Stimulated activated CD4-positive, alpha-beta T cell treated with anti-CD3 and anti-CD28 coated beads, Interleukin-4, amount 100 ng/mL, for 24 hours (primary cell): ENCODE results near the gene STAG1.
"Not testable (repeated sequence)": the region's sequence is repeated elsewhere in the genome, so short reads cannot be mapped to it uniquely, and the experiment has no call there.

Experiments
- DNase-seq: peaks from one replicate; pipeline ENCODE4 v3.0.0-alpha.2; 2020

STAG1 gene

DNA sequence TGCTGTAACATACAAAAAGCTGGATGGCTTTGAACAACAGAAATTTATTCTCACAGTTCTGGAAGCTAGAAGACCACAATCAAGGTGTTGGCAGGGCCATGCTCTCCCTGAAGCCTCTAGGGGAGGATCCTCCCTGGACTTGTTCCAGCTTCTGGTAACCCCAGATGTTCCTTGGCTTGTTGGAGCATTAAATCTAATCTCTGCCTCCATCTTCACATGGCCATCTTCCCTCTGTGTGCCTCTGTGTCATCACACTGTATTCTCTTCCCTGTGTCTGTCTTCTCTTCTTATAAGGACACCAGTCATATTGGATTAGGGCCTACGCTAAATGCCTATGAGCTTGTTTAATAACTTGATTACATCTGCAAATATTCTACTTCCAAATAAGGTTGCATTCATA lies 109.5 kb downstream of the STAG1 start:
- no peak for DNase-seq

- no peak for DNase-seq
Observed at GRCh38 chr3:136639069-136639468, 113.1 kb downstream of the STAG1 start.

GRCh38 chr3:136637176-136637575 lies 115.0 kb downstream of the STAG1 start:
- no peak for DNase-seq

GRCh38 chr3:136634821-136635220 lies 117.4 kb downstream of the STAG1 start:
- DNase-seq, result no peak

- DNase-seq, result no peak
Observed at GRCh38 chr3:136632625-136633081, 119.5 kb downstream of the STAG1 start.

- no peak for DNase-seq
Observed at GRCh38 chr3:136631424-136631823, 120.8 kb downstream of the STAG1 start.

GRCh38 chr3:136630915-136631314 lies 121.3 kb downstream of the STAG1 start:
- no peak for DNase-seq

DNA sequence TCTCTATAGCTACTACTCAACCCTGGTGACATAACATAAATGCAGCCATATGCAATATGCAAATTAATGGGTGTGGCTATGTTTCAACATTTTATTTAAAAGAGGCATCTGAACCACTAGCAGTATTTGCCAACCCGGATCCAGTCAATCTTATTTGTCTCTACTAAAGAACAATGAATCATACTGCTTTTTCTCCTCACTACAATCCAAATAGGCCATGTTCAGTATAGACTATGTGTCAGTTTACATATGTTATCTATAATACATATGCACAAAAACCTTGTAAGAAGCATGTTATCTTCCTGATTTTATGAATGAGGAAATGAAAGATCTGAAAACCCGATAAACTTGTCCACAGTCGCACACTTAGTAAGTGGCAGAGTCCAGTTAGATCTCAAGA lies 125.7 kb downstream of the STAG1 start:
- no peak for DNase-seq

DNA sequence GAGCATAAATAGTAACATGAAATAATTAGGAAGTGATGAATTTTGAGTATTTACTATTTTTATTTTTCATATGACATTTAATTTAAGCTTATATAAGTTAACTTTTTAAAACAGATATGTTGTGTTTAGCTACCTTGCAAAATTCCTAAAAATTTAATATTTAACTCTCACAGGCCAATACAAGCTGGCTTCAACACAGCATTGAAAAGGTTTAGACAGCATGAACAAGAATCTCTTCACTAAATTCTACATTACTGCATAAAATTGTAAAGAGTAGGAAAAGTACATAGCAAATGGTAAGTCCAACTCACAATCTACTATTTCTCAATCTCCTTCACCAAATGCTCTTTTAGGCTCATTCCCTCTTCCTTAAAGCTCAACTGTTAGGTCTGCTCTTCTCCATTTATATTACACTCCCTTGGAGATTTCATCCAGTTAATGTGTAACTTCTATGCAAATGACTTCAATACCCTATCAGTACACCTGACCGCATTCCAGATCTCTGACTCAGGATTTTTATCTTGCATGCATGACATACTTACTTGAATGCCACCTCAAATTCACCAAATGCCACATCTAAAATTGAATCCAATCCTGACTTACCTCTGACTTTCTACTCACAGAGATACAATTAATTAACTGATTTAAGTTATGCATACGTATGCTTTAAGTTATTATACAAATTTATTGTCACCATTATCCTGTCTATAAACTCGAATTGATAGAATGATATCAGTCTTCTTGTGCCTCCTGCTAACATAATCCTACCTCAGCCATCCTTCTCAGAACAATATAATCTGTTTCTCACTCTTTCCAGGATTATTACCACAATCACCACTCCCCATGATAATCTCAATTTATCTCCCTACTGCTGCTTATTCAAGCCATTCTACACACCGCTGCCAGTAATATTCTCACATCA lies 127.0 kb downstream of the STAG1 start:
- no peak for DNase-seq

GRCh38 chr3:136624371-136624770 lies 127.8 kb downstream of the STAG1 start:
- no peak for DNase-seq

DNA sequence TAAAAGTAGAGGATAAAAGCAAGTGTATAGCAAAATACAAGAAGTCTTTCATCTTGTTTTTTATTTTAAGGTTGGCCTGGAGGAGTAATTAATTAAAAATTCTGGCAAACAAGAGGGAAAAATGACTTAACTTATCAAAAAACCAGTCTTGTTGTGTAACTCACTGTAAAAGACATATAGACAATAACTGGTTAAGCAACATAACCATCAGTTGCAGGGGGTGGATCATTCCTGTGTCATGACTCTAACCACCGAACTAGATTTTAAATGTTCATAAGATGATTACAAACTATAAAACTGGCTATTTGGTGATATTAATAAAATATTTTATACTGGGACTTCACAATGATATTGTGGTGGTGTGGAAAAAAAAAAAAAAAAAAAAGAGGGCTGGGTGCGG lies 130.6 kb downstream of the STAG1 start:
- no peak for DNase-seq

GRCh38 chr3:136620436-136620835 lies 131.7 kb downstream of the STAG1 start:
- DNase-seq, result no peak

DNA sequence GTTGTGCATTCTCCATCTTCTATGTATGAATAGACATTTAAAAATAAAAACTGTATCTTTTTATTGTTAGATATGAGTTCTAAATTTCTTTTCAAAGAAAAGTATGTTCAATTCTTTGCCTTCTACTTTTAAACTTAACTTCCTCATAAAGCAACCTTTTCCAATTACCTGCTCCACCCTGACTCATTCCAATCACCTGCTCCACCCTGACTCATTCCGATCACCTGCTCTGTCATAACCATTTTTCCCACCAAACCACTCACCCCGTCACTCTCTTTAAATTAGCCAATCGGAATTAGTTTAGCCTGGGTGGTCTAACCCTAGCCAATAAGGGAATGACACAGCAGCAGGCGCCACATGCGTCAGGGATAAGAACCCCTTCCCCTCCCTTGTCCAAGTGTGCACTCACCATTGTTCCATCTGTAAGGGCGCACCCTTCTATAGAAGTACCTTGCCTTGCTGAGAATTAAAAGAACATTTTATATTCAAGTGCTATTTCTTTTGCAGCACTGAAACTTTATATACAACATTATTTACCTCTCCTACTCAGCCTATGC lies 134.1 kb downstream of the STAG1 start:
- not testable (repeated sequence) for DNase-seq

DNA sequence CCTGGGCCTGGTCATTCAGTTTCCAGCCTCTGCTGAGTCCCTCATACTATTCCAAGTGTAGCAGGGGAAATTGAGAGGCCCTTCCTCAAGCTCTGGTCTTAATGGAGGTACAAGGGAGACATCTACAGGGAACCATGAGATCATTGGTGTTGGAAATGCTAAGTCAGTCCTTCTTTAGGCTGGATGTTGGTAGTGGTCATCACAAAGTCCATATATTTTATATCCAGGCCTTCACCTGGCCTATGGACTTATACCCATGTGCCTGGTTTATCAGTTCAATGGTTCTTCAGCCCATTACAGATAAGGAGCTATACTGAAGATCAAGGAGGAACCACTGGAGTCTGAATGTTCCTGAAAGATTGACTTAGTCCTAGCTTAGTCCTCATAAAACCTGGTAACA lies 135.0 kb downstream of the STAG1 start:
- no peak for DNase-seq

DNA sequence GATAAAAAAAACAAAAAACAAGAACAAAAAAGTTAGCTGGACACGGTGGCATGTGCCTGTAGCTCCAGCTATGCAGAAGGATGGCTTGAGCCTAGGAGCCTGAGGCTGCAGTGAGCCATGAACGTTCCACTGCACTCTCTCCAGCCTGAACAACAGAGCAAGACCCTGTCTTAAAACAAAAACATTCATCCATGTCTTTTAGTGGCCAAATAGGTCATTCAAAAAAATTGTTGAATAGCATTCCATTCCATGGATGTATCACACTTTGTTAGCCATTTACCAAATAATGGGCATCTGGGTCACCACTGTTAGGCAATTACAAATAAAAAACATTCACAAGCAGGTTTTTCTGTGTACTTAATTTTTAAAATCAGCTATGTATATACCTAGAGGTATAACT lies 139.7 kb downstream of the STAG1 start:
- DNase-seq, result no peak

DNA sequence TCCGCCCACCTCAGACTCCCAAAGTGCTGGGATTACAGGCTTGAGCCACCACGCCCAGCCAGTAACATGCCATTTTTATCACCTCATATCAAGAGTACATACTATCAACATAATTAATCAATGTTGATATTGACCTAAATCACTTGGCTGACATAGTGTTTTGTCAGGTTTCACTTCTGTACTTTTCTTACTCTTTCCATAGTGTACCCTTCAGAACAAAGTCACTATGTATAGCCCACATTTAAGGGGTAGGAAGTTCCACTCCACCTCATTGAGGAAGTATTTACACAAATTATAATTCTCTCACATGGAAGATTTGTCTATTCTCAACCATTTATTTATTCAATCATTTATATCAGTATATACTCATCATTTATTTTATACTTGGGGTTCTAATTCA lies 145.2 kb downstream of the STAG1 start:
- DNase-seq, result no peak

DNA sequence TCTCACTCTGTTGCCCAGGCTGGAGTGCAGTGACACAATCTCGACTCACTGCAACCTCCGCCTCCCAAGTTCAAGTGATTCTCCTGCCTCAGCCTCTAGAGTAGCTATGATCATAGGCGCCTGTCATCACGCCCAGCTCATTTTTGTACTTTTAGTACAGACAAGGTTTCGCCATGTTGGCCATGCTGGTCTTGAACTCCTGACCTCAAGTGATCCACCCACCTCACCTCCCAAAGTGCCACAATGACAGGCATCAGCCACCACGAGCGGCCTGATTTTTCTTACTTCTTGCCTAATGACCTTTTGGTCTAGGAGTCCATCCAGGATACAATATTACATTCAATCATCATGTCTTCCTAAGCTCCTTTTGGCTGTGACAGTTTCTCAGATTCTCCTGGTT lies 146.0 kb downstream of the STAG1 start:
- not testable (repeated sequence) for DNase-seq

DNA sequence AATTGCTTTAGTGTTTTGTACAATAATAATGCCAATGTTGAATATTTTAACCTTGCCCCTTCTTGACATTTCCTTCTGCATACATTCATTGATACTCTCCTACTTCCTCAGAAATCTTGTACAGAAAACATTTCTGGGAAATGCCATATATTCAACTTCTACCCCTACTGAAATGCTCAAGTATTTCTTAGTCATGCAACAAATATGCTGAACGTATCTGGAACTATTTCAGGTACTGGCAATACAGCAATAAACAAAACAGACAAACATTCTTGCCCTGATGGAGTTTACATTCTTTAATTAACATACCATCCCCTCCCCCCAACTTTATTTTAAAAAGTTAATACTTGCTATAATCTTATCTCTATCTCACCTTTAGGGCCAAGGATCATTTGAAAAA lies 147.2 kb downstream of the STAG1 start:
- no peak for DNase-seq

DNA sequence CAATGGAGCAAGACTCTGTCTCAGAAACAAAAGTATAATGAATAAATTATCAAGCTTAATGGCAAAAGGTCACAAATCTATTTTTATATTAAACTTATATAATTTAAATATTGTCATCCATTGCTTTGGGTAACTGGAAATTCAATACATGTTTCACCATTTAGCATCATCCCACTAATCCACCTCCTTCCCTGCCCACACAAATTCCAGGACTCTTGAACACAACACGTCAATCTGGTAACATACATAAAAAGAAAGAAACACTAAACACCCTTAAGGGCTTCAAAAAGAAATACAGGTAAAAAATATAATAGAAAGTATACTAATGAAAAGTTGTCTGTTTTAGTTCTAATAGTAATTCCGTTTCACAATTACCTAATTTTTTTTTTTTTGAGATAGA lies 149.4 kb downstream of the STAG1 start:
- DNase-seq, result no peak

DNA sequence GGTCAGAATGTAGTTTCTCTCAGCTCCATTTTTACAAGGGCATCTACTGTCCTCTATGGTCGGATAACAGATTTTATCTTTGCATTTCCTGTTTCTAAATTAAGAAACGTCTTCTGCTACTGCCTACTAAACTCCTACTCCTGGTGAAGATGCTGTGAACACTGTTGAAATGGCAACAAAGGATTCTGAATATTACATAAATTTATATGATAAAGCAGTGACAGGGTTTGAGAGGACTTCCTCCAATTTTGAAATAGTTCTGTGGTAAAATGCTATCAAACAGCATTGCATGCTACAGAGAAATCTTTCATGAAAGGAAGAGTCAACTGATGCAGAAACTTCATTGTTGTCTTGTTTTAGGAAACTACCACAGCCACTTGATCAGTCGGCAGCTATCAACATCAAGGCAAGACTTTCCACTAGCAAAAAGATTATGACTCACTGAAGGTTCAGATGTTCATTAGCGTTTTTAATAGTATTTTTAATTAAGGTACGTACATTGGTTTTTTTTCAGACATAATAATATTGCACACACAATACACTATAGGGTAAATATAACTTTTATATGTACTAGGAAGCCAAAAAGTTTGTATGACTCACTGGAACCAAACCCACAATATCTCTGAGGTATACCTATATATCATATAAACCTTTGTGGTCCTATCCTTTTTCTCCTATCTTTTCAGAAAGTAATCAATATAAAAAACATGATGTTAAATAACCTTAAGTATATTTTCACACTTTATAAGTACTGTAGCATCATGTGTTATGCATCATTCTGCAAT lies 156.1 kb downstream of the STAG1 start:
- DNase-seq, result no peak

DNA sequence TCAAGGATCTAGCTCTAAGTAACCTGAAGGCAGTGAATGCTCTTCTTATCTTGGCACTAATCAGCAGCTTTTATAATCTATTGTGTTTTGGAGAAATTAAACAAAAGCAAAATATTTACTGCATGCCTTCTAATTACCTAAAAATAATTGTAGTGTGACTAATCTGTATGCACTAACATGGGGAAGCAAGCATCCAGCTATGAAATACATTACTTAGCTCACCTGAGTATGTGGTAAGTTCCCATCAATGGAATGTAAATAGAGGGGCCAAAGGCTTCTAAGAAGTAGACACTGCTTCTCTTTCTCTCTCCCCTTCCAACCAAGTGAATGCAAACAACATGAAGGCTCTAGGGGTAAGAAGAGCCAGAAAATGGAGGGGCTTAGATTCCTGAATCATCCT lies 165.6 kb downstream of the STAG1 start:
- DNase-seq, result no peak

DNA sequence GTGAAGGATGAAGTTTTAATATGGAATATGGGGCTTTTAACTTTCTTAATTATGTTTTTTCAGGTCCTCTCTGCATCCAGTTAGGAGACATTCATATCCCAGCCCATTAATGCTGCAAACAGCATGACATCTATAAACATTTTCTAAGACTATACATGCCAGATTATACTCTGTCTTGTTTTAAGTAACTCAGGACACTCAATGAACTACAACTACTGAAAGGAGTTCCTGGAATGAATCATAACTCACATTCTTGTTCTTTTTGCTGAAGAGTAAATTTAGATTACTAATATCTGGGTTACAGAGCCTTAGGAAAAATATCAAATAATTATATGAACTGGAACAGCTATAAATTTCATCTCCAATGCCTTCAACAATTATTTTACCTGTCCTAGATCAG lies 167.4 kb downstream of the STAG1 start:
- no peak for DNase-seq

- no peak for DNase-seq
Observed at GRCh38 chr3:136583823-136584222, 168.4 kb downstream of the STAG1 start.

DNA sequence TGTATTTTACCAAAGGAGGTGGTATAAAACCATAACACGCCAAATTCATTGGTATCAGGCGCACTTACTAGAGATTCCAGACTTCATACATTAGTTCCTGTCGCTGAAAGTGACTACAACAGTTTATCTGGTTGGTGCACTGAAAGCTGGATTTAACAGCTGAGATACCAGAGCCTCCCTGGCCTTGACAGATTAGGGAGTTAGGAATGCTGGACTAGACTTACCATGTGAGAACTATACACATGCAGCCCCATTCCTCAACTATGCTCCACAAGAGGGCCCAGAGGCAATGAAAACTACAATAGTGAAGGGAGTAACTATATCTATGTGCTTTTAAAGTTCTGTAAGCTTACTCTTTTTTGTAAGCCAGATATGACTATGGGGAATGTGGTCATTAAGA lies 174.4 kb downstream of the STAG1 start:
- DNase-seq, result no peak
